HG03064 (cell line): ENCODE measurements around the gene GSK3A.
"Not testable (repeated sequence)": the region's sequence is repeated elsewhere in the genome, so short reads cannot be mapped to it uniquely, and the experiment has no call there.

Source experiments
- ATAC-seq: cut with Tn5 transposase; IDR thresholded peaks from one replicate; pipeline ENCODE4 v1.9.1; 2021; ENCODE audit warnings: low read depth; ENCODE audit not compliant: unreplicated experiment

Gene GSK3A

GRCh38 chr19:42268704-42269477 is 26.5 kb upstream of the GSK3A start, which contains the start of gene CIC:
TSS of gene CIC (plus strand) at chr19:42269252. CDS start at chr19:42271784, 2,532 bp downstream.
- ATAC-seq, result peak; percentile 73

DNA sequence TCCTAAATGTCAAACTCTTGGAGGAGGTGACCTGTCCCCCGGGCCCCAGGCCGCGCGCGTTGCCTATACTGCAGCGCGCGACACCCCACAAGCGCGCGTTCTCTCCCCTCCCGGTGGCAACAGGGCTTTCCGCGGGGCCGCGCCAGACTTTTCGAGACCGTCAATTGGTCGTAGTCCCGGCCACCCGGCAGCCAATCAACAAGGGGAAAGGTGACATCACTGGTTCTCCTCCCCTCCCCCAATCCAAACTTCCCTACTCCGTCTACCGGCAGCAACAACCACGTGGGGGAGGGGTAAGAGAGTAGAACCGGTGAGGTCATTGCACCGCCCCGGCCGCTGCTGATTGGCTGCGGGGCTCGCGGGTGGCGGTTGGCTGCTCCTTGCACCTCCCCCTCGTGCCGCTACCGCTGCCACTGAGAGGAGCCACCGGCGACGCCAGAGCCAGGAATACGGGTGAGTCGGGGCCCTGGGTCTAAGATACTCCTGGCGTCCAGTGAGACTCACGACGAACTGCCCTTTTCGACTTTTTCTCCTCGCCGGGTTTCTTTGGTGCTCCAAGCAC is 25.8 kb upstream of the GSK3A start:
- ATAC-seq, result peak; percentile 49

DNA sequence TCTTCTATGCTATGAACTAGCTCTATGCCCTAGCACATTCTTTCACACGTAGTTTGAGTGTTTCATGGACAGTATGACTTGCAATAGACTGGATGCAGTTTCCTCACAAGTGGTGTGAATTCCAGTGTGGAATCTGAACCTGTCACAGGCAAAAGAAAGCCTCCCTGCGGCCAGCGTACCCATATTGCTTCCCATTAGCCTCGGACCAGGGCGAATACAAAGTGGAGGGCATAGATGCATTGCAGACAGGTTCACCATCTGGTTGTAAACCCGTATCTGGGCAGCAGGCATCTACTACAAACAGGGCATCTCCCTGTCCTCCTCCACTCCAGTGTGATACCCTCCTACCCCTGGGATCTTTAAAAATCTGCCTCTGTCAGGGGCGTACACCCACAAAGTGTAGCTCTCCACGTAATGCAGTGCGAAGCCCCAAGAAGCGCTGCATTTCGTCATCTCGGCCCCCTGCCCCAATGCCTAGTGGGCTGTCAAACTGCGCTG is 25.3 kb upstream of the GSK3A start:
- ATAC-seq, result no peak

GRCh38 chr19:42266928-42267603 is 24.7 kb upstream of the GSK3A start:
- not testable (repeated sequence) for ATAC-seq

DNA sequence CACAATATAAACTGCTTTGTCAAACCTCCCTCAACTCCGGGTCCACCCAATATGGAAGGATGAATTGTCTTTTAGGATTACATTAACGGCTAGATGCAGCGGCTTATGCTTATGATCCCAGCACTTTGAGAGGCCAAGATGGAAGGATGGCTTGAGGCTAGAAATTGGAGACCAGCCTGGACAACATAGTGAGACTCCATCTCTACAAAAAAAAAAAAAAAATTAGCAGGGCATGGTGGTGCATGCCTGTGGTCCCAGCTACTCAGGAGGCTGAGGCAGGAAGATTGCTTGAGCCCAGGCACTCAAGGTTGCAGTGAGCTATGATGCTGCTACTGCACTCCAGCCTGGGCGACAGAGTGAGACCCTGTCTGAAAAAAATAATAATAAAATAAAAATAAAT is 23.7 kb upstream of the GSK3A start:
- not testable (repeated sequence) for ATAC-seq

- no peak for ATAC-seq
These were observed 19.4 kb upstream of the GSK3A start for GRCh38 chr19:42261763-42262162.

DNA sequence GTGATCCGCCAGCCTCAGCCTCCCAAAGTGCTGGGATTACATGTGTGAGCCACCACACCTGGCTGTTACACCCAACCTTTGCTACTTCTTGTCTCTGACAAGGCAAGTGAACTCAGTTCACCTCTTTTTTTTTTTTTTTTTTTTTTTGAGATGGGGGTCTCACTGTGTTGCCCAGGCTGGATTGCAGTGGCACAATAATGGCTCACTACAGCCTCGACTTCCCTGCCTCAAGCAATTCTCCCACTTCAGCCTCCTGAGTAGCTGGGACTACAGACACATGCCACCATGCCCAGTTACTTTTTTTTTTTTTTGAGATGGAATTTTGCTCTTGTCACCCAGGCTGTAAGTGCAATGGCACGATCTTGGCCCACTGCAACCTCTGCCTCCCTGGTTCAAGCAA is 15.4 kb upstream of the GSK3A start:
- not testable (repeated sequence) for ATAC-seq

- ATAC-seq, result no peak
These were observed 13.7 kb upstream of the GSK3A start for GRCh38 chr19:42255766-42256745.

- peak; percentile 49 for ATAC-seq
These were observed 12.7 kb upstream of the GSK3A start, which contains the start of gene ERF for GRCh38 chr19:42254850-42255765. TSS of gene ERF (minus strand) at chr19:42255128. CDS start at chr19:42254999, 129 bp downstream.

DNA sequence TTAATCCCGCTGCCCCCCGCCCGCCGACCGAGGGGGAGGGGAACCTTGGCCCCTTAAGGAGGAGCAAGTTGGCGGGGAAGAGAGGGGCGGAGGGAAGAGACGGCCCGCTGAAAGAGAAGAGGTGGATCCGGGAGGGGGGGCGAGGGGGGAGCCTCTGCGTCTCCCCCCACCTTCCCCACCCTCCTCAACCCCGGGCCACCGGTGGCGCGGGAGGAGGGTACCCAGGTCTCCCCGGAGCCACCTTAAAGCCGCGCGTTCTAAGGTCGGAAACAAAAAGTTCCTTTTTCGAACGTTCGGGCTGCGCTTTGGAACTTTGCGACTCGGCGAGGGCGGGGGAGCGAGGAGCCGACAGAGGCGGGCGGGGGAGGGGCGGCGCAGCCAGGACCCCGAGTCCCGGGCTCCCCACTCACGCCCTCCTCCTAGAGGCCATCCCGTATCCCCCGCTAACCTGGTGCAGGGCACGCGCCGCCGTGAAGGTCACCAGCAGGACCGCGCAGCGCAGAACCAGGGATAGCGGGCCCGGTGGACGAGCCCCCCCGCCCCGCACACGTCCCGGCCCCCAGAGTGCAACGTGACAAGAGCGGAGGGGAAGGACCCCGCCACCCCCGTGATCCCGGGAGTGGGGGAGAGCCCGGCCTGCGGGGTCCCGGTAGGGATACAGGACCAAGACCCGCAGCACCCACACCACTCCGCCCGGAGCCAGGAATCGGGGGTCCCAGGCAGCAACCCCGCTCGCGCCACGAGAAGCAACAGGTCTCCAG is 11.9 kb upstream of the GSK3A start:
- no peak for ATAC-seq

DNA sequence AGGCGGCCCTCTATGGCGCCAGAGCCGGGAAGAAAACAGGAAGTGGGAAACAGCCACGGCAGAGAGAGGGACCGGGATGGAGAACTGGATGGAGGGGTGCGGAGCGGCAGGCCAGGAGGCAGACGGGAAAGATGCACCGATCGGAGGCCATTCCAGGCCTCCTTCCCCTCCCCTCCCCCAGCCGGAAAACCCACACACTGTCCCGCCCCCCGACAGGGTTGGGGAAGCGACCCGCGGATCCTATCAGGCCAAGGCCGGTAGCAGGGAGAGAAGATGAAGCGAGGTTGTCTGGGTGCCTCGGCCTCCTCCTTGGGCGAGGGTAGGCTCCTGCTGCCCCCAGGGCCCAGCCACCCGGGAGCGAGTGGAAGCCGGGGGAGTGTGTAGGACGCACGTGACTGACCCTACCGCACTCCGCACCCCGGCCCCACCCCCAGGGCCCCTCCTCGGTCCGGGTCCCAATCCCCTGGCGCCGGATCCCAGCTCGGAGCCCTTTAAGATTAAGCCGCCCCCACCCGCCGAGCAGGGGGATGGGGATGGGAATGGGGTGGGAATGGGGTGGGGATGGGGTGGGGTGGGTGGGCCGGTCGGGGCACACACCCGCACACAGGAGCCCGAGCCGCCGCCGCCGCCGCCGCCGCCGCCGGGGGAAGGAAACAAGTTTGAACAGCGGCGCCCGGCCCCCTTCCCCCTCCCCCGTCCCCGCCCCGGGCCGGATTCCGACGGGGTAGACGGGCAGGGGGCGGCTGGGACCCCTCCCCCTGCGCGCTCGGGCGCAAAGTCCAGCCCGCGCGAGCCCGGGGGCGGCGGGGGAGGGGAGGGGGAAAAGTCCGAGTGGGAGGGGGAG is 11.1 kb upstream of the GSK3A start:
- ATAC-seq, result no peak

- ATAC-seq, result no peak
These were observed 10.2 kb upstream of the GSK3A start for GRCh38 chr19:42252365-42253244.

- ATAC-seq, result no peak
These were observed 9.4 kb upstream of the GSK3A start for GRCh38 chr19:42251572-42252358.

GRCh38 chr19:42250666-42251531 is 8.5 kb upstream of the GSK3A start:
- ATAC-seq, result no peak

DNA sequence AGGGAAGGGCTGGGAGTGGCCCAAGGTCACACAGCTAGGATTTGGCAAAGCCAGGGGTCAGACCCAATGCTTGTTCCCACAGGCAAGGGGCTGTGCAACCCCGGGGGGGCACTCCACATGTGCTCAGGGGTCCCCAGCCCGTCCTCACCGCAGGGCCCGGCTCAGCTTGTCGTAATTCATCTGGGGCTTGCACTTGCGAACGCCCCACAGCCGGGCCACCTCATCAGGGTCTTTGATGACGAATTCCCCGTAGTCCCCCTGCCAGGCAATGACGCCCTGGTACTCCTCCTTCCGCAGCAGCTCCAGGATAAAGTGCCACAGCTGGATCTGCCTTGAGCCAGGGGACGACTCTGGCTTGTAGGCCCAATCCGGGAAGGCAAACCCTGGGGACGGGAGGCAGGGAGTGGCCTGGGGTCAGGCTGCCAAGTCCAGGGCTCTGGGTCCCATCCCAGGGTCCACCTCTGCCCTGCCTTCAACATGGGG is 7.8 kb upstream of the GSK3A start:
- ATAC-seq, result no peak
